HL-60 (cell line): ENCODE measurements around the gene LTBR.

Experiments
- DNase-seq, 2 experiments: peaks; one replicate each; pipeline ENCODE4 v3.0.0-alpha.2; 2010 to 2020; ENCODE audit warnings: low read depth in 1 of 2, low spot score in 1 of 2
- H3K27ac ChIP-seq: fragments of 250-450 bp; sonication (Bioruptor Pico); replicated peaks from 2 replicates; pipeline ENCODE4 v1.5.1; 2020; ENCODE audit warnings: mild to moderate bottlenecking, moderate library complexity
- H3K27me3 ChIP-seq: fragments of 250-450 bp; sonication (Bioruptor Pico); 2 replicates; pipeline ENCODE4 v1.5.1; 2021; ENCODE audit warnings: mild to moderate bottlenecking, moderate library complexity; ENCODE audit not compliant: insufficient read depth, poor library complexity, severe bottlenecking
- H3K4me3 ChIP-seq: replicated peaks from 2 replicates; pipeline ENCODE4 v1.5.1; 2011; ENCODE audit warnings: mild to moderate bottlenecking, control low read depth, low read length; ENCODE audit not compliant: insufficient read depth
- CTCF ChIP-seq: IDR thresholded peaks from one replicate; pipeline ENCODE4 v1.5.1; 2011; ENCODE audit warnings: low read length, control low read depth, inconsistent platforms; ENCODE audit not compliant: insufficient read depth
- GABPA ChIP-seq: IDR thresholded peaks from 2 replicates; pipeline ENCODE4 v1.6.1; 2012; ENCODE audit warnings: low read depth
- POLR2AphosphoS5 ChIP-seq: IDR thresholded peaks from 2 replicates; pipeline ENCODE4 v1.6.1; 2012; ENCODE audit warnings: low read depth
- REST ChIP-seq: IDR thresholded peaks from 2 replicates; pipeline ENCODE4 v1.6.1; 2012; ENCODE audit warnings: low read depth; ENCODE audit not compliant: insufficient replicate concordance
- SPI1 ChIP-seq: IDR thresholded peaks from 2 replicates; pipeline ENCODE4 v1.6.1; 2012; ENCODE audit warnings: low read depth, mild to moderate bottlenecking, borderline replicate concordance

The LTBR gene

GRCh38 chr12:6335451-6336078 is 48.4 kb upstream of the LTBR start:
- Histone ChIP-seq H3K27ac (peak overlapping the region; percentile 99), H3K4me3 (peak overlapping the region; percentile 77), H3K27me3 (no peaks in the 10 kb centered on the region)
- peak; percentile 37; the same call in 1 of the 2 replicates for TF ChIP-seq SPI1
- TF ChIP-seq REST = no peak
- TF ChIP-seq POLR2AphosphoS5 = peak; percentile 83
- peak; percentile 74 for TF ChIP-seq CTCF
- TF ChIP-seq GABPA = peak; percentile 75
- DNase-seq = peak in 1 of 2 experiments; percentile 91

- Histone ChIP-seq H3K4me3 (peak overlapping the region; percentile 77), H3K27me3 (no peaks in the 10 kb centered on the region), H3K27ac (peak overlapping the region; percentile 99)
- TF ChIP-seq CTCF = no peak
- no peak for TF ChIP-seq REST
- no peak for TF ChIP-seq SPI1
- peak; percentile 94 to 97 for DNase-seq
Measured at GRCh38 chr12:6336079-6336888, 47.7 kb upstream of the LTBR start.

- H3K27ac ChIP-seq = peak overlapping the region; percentile 99
- peak; percentile 84 to 90 for DNase-seq
- peak; percentile 80 for TF ChIP-seq GABPA
- peak; percentile 55 for TF ChIP-seq SPI1
- peak; percentile 96 for TF ChIP-seq POLR2AphosphoS5
- no peak for TF ChIP-seq REST
- H3K4me3 ChIP-seq = peak overlapping the region; percentile 77
- H3K27me3 ChIP-seq = no peaks in the 10 kb centered on the region
Measured at GRCh38 chr12:6336889-6337853, 46.8 kb upstream of the LTBR start.
